SJCRH30 (cell line): ENCODE results near the gene CCDC197. TPM values are rescaled to one million over a fixed set of nuclear protein-coding genes. Genes with fewer than 3 reads are reported as not detected.

Source experiments
- DNase-seq, 2 experiments: peaks; one replicate each; pipeline ENCODE4 v3.0.0-alpha.2; 2015 to 2020
- H3K27ac ChIP-seq: fragments of 250-450 bp; sonication (Bioruptor Pico); 2 replicates; pipeline ENCODE4 v1.5.1; 2020; ENCODE audit warnings: mild to moderate bottlenecking, moderate library complexity
- H3K27me3 ChIP-seq: fragments of 250-450 bp; sonication (Bioruptor Pico); 2 replicates; pipeline ENCODE4 v1.5.1; 2020; ENCODE audit warnings: mild to moderate bottlenecking, moderate library complexity
- H3K36me3 ChIP-seq: fragments of 250-450 bp; sonication (Bioruptor Pico); 2 replicates; pipeline ENCODE4 v1.5.1; 2020; ENCODE audit warnings: mild to moderate bottlenecking, moderate library complexity
- H3K4me1 ChIP-seq: fragments of 250-450 bp; sonication (Bioruptor Pico); 2 replicates; pipeline ENCODE4 v1.5.1; 2020; ENCODE audit warnings: mild to moderate bottlenecking, moderate library complexity
- H3K4me3 ChIP-seq: fragments of 250-450 bp; sonication (Bioruptor Pico); 2 replicates; pipeline ENCODE4 v1.5.1; 2020; ENCODE audit warnings: mild to moderate bottlenecking, moderate library complexity
- H3K9me3 ChIP-seq: fragments of 250-450 bp; sonication (Bioruptor Pico); replicated peaks from 2 replicates; pipeline ENCODE4 v1.5.1; 2020; ENCODE audit warnings: mild to moderate bottlenecking, moderate library complexity
- total RNA-seq: library from RNA; depleted of rRNA; stranded (reverse); fragments of >200 nt; shearing (Covaris generic); gene quantifications from 2 replicates; pipeline ENCODE4 v1.2.3, GENCODE V29; 2014; rRNA removed

The CCDC197 gene
- not detected in 2 replicates for total RNA-seq

DNA sequence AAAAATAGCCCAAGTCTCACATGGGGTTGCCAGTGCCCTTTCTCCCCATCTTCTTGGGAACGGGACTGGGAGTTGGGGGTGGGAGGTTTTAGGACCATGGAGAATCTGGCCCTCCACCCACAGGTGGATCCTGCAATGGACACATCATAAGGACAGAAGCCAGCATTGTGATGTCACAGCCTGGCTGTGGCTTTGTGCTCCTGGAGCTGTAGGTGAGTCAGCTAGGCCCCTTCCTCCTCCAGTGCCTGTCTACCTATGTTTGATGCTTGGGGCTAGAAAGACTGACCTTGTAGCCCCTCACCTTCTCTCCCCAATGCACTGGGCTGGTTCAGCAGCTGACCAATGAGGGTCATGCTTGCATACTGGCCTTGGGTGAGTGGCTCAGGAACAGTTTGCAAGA is at the start of gene CCDC197:
CCDC197 (plus strand) TSS at position 220 of the 400 bp plus-strand sequence. CDS start 831 bp downstream, outside the sequence.
- no peaks in the 10 kb centered on the region for H3K36me3 ChIP-seq
- H3K4me3 ChIP-seq, result no peak within 1 kb of the TSS
- peaks cover 12% of the 10 kb centered on the region for H3K4me1 ChIP-seq
- DNase-seq, result no peak
- no peaks in the 10 kb centered on the region for H3K27me3 ChIP-seq
- H3K9me3 ChIP-seq, result no peaks in the 10 kb centered on the region
- H3K27ac ChIP-seq, result no peak within 1 kb of the TSS

DNA sequence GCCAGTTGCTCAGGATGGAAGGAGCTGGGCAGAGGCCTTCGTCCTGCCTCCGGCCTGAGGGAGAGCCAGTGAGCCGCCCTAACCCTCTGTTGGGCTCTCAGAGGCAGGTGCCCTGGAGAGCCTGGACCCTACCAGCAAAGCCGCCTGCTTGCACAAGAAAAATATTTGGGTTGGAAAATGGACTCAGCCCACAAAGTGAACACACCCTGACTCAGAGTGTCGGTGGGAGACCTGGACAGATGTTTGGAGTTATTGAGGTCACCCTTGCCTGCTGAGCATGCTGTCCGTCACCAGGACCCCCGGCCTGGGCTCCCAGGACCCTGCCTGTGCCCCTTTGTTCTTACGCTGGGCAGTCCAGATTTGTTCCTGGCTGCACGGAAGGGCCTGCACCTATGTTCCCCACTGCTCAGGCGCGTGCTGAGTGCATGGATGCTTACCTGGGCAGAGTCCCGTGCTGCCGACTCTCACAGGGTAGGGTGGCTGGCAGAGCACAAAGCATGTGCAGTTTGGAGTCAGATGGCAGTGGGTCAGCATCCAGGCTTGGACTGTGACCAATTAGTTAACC is 47.5 kb upstream of the CCDC197 start:
- H3K4me3 ChIP-seq, result no peak overlapping the region
- H3K36me3 ChIP-seq, result no peaks in the 10 kb centered on the region
- H3K27ac ChIP-seq, result no peak overlapping the region
- DNase-seq, result no peak
- H3K27me3 ChIP-seq, result no peaks in the 10 kb centered on the region
- H3K9me3 ChIP-seq, result no peaks in the 10 kb centered on the region
- H3K4me1 ChIP-seq, result peaks cover 31% of the 10 kb centered on the region

DNA sequence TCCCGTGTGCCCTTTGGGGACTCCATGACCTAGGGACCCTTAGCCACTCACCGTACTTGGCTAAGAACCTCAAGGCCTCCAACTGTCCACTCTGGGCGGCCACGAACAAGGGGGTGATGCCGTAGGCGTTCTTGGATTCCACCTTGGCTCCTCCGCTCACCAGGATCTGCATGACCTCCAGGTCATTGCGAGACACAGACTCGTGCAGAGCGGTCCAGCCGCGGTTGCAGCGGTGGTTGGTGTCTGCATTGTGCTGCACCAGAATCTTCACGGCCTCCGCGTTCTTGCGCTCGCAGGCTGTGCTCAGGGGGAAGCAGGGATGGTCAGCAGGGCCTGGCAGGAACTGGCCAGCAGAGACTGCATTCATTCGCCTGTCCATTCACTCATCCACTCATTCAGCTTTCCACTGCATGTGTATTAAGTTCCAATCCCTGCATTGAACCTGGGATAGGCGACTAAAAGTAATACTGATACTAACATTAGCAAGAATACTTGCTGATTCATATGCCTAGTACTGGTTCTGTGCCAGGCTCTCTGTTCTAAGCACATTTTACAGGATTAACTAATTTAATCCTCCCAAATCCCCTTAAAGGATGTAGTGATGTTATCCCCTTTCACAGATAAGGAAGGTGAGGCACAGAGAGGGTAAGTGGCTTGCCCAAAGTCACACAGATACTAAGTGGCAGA is 46.0 kb upstream of the CCDC197 start:
- DNase-seq, result no peak
- Histone ChIP-seq H3K4me3 (no peak overlapping the region), H3K4me1 (peaks cover 21% of the 10 kb centered on the region), H3K27me3 (no peaks in the 10 kb centered on the region), H3K27ac (no peak overlapping the region), H3K36me3 (no peaks in the 10 kb centered on the region), H3K9me3 (no peaks in the 10 kb centered on the region)

DNA sequence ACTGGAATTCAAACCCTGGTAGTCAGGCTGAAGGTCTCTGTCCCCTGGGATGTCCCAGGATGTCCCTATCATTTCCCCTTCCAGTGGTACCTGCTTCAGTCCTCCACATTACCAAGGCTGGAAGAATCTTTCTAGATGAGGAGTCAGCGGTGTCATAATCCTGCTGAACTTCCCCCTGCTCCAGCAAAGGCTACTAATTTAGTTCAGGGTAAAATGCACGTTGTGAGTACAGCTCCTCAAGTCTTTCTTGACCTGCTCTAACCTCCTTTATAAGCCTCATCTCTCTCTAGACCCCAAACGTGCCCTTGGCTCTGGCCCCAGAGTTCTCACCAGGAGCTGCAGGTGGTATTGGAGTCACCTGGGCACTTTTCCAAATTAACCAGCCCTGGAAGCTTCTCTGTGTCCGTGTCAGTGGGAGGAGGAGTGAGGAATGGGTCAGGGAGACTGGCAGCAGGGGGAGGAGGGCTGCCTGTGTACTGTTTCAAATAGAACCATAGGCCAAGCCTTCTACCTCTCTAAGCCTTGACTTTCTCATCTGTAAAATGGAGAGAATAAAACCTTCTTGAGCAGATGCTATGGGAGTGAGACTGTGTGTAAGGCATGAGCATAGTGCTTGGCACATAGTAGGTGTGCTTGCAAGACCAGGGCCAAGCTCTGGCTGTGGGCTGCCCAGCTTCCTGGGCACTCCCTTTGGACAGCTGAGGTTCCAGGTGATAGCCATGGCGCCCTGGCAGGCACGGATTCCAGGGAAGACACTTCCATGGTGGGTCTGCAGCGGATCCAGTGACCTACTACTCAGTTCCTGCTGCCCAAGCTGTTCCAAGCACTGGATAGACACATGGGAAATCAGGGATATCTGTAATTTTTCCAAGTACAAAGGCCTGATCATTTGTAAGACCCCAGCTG is 45.2 kb upstream of the CCDC197 start:
- no peaks in the 10 kb centered on the region for H3K9me3 ChIP-seq
- peaks cover 26% of the 10 kb centered on the region for H3K4me1 ChIP-seq
- no peaks in the 10 kb centered on the region for H3K36me3 ChIP-seq
- H3K4me3 ChIP-seq, result no peak overlapping the region
- no peaks in the 10 kb centered on the region for H3K27me3 ChIP-seq
- DNase-seq, result no peak
- H3K27ac ChIP-seq, result no peak overlapping the region

DNA sequence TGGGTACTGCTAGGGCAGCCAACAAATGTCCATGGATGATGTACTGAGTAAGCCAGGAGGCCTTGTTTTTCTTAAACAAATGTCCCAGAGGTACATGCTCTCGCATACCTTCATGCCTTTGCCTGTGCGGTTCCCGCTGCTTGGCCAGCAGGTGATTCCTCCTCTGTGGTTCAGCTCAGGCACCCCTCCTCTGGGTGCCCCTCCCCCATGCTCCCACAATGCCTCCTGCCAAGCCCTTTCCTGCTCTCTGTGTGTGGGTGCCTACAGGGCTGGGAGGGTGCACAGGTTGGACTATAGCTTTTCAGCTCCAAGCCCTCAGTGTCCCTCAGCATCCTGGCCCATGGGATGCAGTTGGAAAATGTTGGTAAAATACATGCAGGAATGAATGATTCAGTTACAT is 44.3 kb upstream of the CCDC197 start:
- Histone ChIP-seq H3K36me3 (no peaks in the 10 kb centered on the region), H3K4me3 (no peak overlapping the region), H3K9me3 (no peaks in the 10 kb centered on the region), H3K27me3 (no peaks in the 10 kb centered on the region), H3K27ac (no peak overlapping the region), H3K4me1 (peaks cover 35% of the 10 kb centered on the region)
- DNase-seq, result no peak

DNA sequence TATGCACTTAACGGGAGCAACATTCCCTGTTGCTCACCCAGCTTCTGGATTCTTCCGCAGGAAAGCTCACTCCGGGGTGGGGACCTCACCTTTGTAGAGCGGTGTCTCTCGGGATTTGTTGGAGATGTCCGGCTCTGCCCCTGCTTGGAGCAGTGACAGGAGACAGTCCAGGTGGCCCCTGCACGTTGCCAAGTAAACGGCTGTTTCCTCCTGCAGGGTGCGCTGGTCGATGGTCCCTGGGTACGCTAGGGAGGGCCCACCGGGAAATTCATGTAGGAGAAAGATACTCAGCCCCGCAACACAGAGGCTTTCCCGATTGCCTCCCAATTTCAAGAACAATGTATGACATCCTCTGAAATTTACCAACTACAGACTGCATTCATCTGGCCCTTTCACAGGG is 43.8 kb upstream of the CCDC197 start:
- no peaks in the 10 kb centered on the region for H3K27me3 ChIP-seq
- DNase-seq, result no peak
- H3K4me1 ChIP-seq, result peaks cover 39% of the 10 kb centered on the region
- H3K36me3 ChIP-seq, result no peaks in the 10 kb centered on the region
- H3K27ac ChIP-seq, result no peak overlapping the region
- H3K4me3 ChIP-seq, result no peak overlapping the region
- no peaks in the 10 kb centered on the region for H3K9me3 ChIP-seq

DNA sequence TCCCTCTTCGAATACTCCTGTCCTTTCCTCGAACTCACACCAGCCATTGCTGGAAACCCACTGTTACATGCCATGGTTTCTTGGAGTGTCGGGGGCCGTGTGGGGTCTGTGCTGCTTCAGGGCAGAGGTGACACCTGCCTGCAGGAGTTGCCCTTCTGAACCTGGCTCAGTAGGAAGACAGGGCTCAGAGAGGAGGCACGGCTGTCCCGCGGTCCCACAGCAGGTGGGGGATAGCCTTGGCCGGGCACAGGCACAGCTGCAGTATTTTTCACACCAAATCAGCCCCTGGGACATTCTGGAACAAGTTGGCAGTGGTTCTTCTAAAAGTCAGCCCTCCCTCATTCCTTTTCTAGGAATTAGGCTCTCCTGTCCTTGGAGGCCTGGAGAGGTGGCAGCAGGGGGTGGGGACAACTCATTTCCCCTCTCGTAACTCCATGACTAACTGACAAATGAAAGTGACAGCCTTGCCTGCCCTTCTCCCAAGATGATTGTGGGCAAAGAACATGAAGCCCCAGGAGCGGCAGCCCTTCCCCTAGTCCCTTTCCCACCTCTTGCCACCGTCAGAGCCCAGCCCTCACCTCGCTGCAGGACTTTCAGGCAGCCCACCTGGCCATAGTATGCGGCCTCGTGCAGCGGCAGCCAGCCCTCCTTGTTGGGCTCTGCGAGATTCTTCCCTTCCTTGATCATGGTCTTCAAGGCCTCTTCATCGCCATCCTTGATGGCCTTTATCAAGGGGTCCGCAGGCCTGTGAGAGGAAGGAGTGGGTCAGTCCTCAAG is 43.2 kb upstream of the CCDC197 start:
- Histone ChIP-seq H3K4me1 (peaks cover 46% of the 10 kb centered on the region), H3K36me3 (no peaks in the 10 kb centered on the region), H3K4me3 (no peak overlapping the region), H3K9me3 (no peaks in the 10 kb centered on the region), H3K27ac (no peak overlapping the region), H3K27me3 (no peaks in the 10 kb centered on the region)
- peak; percentile 27 to 52 for DNase-seq

DNA sequence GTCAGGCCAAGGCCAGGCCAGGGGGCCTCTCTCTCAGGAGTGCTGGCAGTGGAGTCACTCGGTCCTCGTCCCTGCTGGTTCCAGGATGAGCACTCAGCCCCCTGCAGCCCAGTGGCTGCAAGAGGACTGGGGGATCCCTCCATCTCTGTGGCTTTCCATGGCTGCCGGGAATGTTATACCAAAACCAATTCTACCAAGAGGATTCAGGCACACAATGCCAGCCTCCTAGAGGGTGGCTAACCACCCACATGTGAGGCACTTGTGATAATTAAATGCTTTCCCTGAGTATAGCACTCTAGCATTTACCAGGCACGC is 42.6 kb upstream of the CCDC197 start:
- DNase-seq, result no peak
- H3K4me1 ChIP-seq, result peaks cover 51% of the 10 kb centered on the region

DNA sequence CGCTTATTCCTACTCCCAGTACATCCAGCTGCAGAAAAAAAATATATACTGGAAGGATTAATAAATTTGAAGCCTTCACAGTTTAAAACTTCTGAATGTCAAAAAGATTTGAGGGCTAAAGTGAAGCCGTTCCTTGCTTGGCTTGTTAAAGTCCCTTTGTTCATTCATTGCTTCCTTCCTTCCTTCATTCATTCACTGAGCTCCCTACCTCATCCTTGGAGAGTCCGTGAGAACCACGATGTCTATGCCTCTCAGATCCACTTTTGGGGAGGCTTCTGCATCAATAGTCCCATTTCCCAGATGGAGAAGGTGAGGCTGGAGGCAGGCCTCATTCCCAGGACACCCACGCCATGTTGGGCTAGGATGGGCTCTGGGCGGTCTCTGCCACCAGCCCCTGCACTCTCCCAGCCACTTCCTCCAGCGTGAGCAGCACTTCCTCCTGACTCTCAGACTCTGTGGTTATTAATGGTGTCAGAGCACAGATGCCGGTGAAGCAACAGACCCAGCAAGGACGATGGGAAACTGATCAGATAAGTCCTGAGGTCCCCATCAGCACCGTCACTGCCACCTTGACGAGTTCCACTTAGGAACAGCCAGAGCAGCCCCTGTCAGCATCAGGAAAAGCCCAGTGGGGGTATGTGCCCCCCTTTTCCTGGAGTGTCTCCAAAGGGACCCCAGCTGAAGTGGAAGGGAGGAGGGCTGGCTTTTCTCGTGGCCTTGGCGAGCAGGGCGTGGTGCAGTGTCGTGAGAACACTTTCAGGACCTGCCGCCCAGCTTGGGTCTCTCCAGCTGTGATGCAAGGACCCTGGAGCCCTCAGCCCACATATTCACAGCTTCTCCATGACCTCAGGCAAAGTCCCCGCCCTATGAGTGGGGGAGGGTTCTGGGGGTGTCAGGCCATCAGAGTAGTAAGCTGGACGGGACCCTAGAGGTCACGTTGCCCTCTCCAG is 41.9 kb upstream of the CCDC197 start:
- H3K27ac ChIP-seq, result no peak overlapping the region
- no peak overlapping the region for H3K4me3 ChIP-seq
- H3K4me1 ChIP-seq, result peaks cover 56% of the 10 kb centered on the region
- DNase-seq, result no peak
- H3K9me3 ChIP-seq, result no peaks in the 10 kb centered on the region
- H3K36me3 ChIP-seq, result no peaks in the 10 kb centered on the region
- H3K27me3 ChIP-seq, result no peaks in the 10 kb centered on the region

More for the DNA sequence above, 42.6 kb upstream of the CCDC197 start:
- Histone ChIP-seq H3K36me3 (no peaks in the 10 kb centered on the region), H3K27me3 (no peaks in the 10 kb centered on the region), H3K9me3 (no peaks in the 10 kb centered on the region), H3K27ac (no peak overlapping the region), H3K4me3 (no peak overlapping the region)

DNA sequence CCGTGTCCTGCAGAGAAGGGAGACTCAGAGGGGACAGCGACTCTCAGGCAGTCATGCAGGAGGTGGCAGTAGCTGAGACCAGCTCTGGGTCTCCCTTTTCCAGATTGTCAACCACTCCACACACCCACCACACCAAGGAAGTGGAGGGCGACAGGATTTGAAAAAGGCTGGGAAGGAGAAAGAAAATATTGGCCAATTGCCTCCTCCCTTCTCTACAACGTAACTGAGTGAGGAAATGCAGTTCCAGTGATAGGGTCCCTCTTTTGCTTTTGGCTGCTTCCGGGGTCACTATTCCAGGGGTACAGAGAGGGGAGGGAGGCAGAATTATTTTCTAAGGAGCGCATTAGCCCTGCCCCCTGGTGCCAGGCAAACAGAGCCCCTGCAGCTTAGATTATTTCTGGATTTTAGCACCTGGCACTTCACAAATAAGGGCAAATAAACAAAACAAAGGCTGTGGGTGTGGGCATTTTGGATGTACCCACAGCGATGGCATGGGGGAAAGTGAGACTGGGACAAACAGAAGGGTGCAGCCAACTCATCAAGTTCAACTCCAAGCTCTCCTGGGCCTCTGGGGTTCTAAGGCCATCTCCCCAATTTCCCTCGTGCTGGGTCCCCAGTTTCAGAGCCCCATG is 41.1 kb upstream of the CCDC197 start:
- Histone ChIP-seq H3K4me1 (peaks cover 56% of the 10 kb centered on the region), H3K36me3 (no peaks in the 10 kb centered on the region), H3K27ac (no peak overlapping the region), H3K4me3 (no peak overlapping the region), H3K9me3 (no peaks in the 10 kb centered on the region), H3K27me3 (no peaks in the 10 kb centered on the region)
- no peak for DNase-seq

DNA sequence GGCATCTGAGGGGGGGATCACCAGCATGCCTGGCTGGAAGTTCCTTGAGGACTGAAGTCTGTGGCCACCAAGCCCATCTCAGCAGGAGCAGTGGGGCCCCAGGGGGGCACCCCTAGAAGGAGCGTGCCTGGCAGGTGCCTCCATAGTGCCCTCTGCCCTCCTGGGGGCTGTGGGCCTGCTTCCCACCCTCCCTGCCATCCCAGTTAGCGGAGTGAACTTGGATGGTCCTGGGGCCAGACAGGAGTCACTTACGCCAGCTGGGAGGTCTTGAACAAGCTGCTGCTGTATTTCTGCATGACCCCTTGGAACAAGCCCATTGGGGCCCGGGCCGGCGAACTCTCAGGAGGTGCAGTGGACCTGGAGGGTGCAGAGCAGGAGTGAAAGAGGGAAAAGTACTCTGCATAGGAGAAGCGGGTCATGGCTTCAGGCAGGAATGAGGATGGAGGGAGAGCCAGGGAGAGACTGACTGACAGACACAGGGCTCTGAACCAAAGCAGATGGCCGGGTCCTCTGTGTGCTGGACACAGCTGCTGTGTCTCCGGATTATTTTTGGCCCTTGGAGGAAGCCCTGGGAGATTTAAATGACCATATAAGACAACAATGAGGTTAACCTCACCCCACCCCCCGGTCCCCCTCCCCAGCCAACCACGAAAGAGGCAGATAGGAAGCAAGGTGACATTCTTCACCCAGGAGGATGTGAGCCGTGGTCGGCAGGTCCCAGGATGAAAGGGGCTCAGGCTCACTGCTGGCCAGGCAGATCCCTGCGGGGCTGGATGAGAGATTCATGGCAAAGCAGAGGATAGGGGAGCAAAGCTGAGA is 40.4 kb upstream of the CCDC197 start:
- H3K4me3 ChIP-seq, result no peak overlapping the region
- H3K27ac ChIP-seq, result no peak overlapping the region
- DNase-seq, result peak; percentile 68 to 81
- H3K27me3 ChIP-seq, result no peaks in the 10 kb centered on the region
- no peaks in the 10 kb centered on the region for H3K36me3 ChIP-seq
- peaks cover 56% of the 10 kb centered on the region for H3K4me1 ChIP-seq
- no peaks in the 10 kb centered on the region for H3K9me3 ChIP-seq

DNA sequence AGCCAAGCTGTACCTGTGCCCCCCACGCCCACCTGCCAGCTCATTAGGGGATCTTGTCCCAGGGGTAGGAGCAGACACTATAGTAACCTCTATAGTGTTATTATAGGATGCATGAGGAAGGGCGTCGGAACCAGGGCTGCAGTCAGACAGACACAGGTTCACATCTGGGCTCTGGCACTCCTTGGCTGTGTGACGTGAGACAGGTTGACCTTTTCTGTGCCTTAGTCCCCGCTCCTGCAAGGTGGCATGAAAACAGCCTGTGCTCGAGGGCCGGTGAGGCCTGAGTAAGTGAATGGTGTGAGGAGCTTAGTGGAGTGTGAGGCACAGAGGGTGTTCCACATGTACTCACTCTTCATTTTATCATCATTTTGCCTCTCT is 39.8 kb upstream of the CCDC197 start:
- no peaks in the 10 kb centered on the region for H3K27me3 ChIP-seq
- H3K4me3 ChIP-seq, result no peak overlapping the region
- H3K4me1 ChIP-seq, result peaks cover 56% of the 10 kb centered on the region
- no peaks in the 10 kb centered on the region for H3K36me3 ChIP-seq
- no peak overlapping the region for H3K27ac ChIP-seq
- no peak for DNase-seq
- H3K9me3 ChIP-seq, result no peaks in the 10 kb centered on the region
